Pancreas (tissue), 10 donors: ENCODE results near the gene PRKCH. TPM values are rescaled to one million over a fixed set of nuclear protein-coding genes. Genes with fewer than 3 reads are reported as not detected.

Experiments used
- ATAC-seq, 4 donors: fragments of 200-7000 bp; cut with Tn5 transposase; one replicate each; pipeline versions ENCODE4 v1.8.0 to v1.9.1; 2020; ENCODE audit warnings: mild to moderate bottlenecking in 4 of 4, moderate library complexity in 4 of 4
- DNase-seq, 6 donors: peaks; one replicate each; pipeline ENCODE4 v3.0.0-alpha.2; 2020
- FAIRE-seq: peaks from 2 replicates; lab custom pipeline; 2012; peaks lifted over from hg19 to GRCh38; lab: Jason Lieb, UNC
- H3K27ac ChIP-seq, 4 donors: fragments of 200-600 bp; sonication (generic); 1 replicate in 3 of 4; 2 replicates in 1 of 4; pipeline versions ENCODE4 v1.5.0 to v1.8.0; 2020
- H3K27me3 ChIP-seq, 4 donors: fragments of 200-600 bp; one replicate each; pipeline ENCODE4 v1.8.0; 2021
- H3K36me3 ChIP-seq, 3 donors: fragments of 200-600 bp; sonication (generic) in 1 of 3; one replicate each; pipeline versions ENCODE4 v1.5.0 to v1.8.0; 2020 to 2021
- H3K4me1 ChIP-seq, 3 donors: fragments of 200-600 bp; one replicate each; pipeline ENCODE4 v1.8.0; 2021
- H3K4me3 ChIP-seq, 4 donors: fragments of 200-600 bp; sonication (generic) in 2 of 4; one replicate each; pipeline versions ENCODE4 v1.5.0 to v1.8.0; 2020 to 2021
- H3K9me3 ChIP-seq, 4 donors: fragments of 200-600 bp; one replicate each; pipeline ENCODE4 v1.8.0; 2021
- CTCF ChIP-seq, 4 donors: fragments of 200-600 bp; sonication (generic) in 3 of 4; IDR thresholded peaks; one replicate each; pipeline versions ENCODE4 v1.5.0 to v1.8.0; 2021; ENCODE audit warnings: antibody characterized with exemption in 4 of 4
- WGBS, 2 donors: extraction: QIAGEN DNeasy Blood & Tissue Kit; methylation state at CpG; one replicate each; pipeline ENCODE4 v1.1.7; 2013; 5-methylcytosine and 5-hydroxymethylcytosine counted together
- intact Hi-C, 3 donors: fragments of 100-400 bp; cut with DNase I; formaldehyde crosslinking; loops; one replicate each; pipeline versions ENCODE4 v1.11.1 to v1.14.2; 2022
- polyA plus RNA-seq, 2 donors: library from polyadenylated mRNA; stranded (reverse); fragments of 200-250 nt; gene quantifications; one replicate each; pipeline ENCODE4 v1.2.3, GENCODE V29; 2013
- total RNA-seq, 6 donors: library from RNA; stranded (reverse); fragmentation: NEBNext Ultra II Directional in 4 of 6; extraction: Animal tissue kit (Norgen Biotek cat#: 25700) in 4 of 6; gene quantifications; one replicate each; pipeline versions ENCODE4 v1.2.1 to v1.2.4, GENCODE V29; 2021 to 2023
- donor health status: healthy with polysubstance abuse.
- donor health status: DM: no; HTN: no; CAD: no; lungs with moderate emphysema.
- donor health status: DM: no; HTN: no; CAD: no.
- donor health status: control.
- donor health status: control.
- donor health status: Bipolar disorder and iron deficiency.
- donor health status: DM: yes; HTN: yes; CAD: no.
- donor health status: DM: no; HTN: no; CAD: no.
- donor health status: DM: no; HTN: no; CAD: no.
- donor health status: DM: yes; HTN: yes; CAD: no.

PRKCH gene
- total and polyA plus RNA-seq, 8 donors = 3.6 to 16.9 (median 8.9) TPM

GRCh38 chr14:61508526-61508925 is 187.1 kb downstream of the PRKCH start:
- intact Hi-C loops = no loop called here
- no peak for DNase-seq
- WGBS, 2 donors = 48 to 49% methylated on average over 2 of the region's 2 CpGs
- Histone ChIP-seq H3K4me1 (peaks cover 4 to 28% (median 10%) of the 10 kb centered on the region in 3 donors), H3K36me3 (no peaks in the 10 kb centered on the region), H3K27me3 (no peaks in the 10 kb centered on the region), H3K4me3 (no peak overlapping the region), H3K9me3 (no peaks in the 10 kb centered on the region), H3K27ac (no peak overlapping the region)
- no peak for FAIRE-seq
- no peak for ATAC-seq
- TF ChIP-seq CTCF (IDR thresholded peaks at IDR 0.05) = no peak

GRCh38 chr14:61510736-61511557 is 189.6 kb downstream of the PRKCH start:
- Histone ChIP-seq H3K27ac (peak overlapping the region in 3 of 4 donors; percentile 32 to 77 (median 64)), H3K4me3 (no peak overlapping the region), H3K36me3 (no peaks in the 10 kb centered on the region), H3K9me3 (no peaks in the 10 kb centered on the region), H3K27me3 (no peaks in the 10 kb centered on the region), H3K4me1 (peaks cover 10 to 39% (median 22%) of the 10 kb centered on the region in 3 donors)
- TF ChIP-seq CTCF (IDR thresholded peaks at IDR 0.05) = no peak
- WGBS, 2 donors = 76 to 83% methylated on average over 6 of the region's 6 CpGs
- FAIRE-seq (no peak), ATAC-seq (peak in 3 of 4 donors; percentile 28 to 38 (median 29)), DNase-seq (peak in 1 of 6 donors; percentile 47)
- intact Hi-C loops = no loop called here

- no peak for TF ChIP-seq CTCF (IDR thresholded peaks at IDR 0.05)
- Histone ChIP-seq H3K36me3 (no peaks in the 10 kb centered on the region), H3K4me1 (peaks cover 13 to 46% (median 28%) of the 10 kb centered on the region in 3 donors), H3K27me3 (no peaks in the 10 kb centered on the region), H3K4me3 (no peak overlapping the region), H3K9me3 (no peaks in the 10 kb centered on the region), H3K27ac (peak overlapping the region in 3 of 4 donors; percentile 32 to 77 (median 64))
- intact Hi-C loops = no loop called here
- DNase-seq = no peak
- WGBS, 2 donors = 33 to 40% methylated on average over 6 of the region's 6 CpGs
- ATAC-seq = peak in 3 of 4 donors; percentile 36 to 64 (median 58)
- no peak for FAIRE-seq
Observed at GRCh38 chr14:61511558-61511948, 190.2 kb downstream of the PRKCH start.

- DNase-seq (no peak), ATAC-seq (peak; percentile 57 to 67 (median 66)), FAIRE-seq (no peak)
- no peak overlapping the region for H3K4me3 ChIP-seq
- H3K9me3 ChIP-seq = no peaks in the 10 kb centered on the region
- H3K36me3 ChIP-seq = no peaks in the 10 kb centered on the region
- peak overlapping the region in 2 of 4 donors; percentile 64 to 77 for H3K27ac ChIP-seq
- TF ChIP-seq CTCF (IDR thresholded peaks at IDR 0.05) = no peak
- 58 to 59% methylated on average over 2 of the region's 2 CpGs for WGBS, 2 donors
- intact Hi-C loops = no loop called here
- H3K27me3 ChIP-seq = no peaks in the 10 kb centered on the region
- peaks cover 18 to 52% (median 35%) of the 10 kb centered on the region in 3 donors for H3K4me1 ChIP-seq
Observed at GRCh38 chr14:61512026-61512834, 190.9 kb downstream of the PRKCH start.
